Measurements from ENCODE around the gene DDR1. TPM values are rescaled to one million over a fixed set of nuclear protein-coding genes. Genes with fewer than 3 reads are reported as not detected.

The DDR1 gene
- total RNA-seq, 6 experiments from 2014 or later: 3.2 to 9.9 (median 5.0) TPM

- no peak for DNase-seq
- no peak overlapping the region for H3K4me3 ChIP-seq
- no peaks in the 10 kb centered on the region for H3K4me1 ChIP-seq
- no peaks in the 10 kb centered on the region for H3K36me3 ChIP-seq
- no peaks in the 10 kb centered on the region for H3K9me3 ChIP-seq
- no peak for ATAC-seq
- H3K27ac ChIP-seq: no peak overlapping the region
- no peak for TF ChIP-seq POLR2A (IDR thresholded peaks at IDR 0.05)
- TF ChIP-seq, protein P1, sequence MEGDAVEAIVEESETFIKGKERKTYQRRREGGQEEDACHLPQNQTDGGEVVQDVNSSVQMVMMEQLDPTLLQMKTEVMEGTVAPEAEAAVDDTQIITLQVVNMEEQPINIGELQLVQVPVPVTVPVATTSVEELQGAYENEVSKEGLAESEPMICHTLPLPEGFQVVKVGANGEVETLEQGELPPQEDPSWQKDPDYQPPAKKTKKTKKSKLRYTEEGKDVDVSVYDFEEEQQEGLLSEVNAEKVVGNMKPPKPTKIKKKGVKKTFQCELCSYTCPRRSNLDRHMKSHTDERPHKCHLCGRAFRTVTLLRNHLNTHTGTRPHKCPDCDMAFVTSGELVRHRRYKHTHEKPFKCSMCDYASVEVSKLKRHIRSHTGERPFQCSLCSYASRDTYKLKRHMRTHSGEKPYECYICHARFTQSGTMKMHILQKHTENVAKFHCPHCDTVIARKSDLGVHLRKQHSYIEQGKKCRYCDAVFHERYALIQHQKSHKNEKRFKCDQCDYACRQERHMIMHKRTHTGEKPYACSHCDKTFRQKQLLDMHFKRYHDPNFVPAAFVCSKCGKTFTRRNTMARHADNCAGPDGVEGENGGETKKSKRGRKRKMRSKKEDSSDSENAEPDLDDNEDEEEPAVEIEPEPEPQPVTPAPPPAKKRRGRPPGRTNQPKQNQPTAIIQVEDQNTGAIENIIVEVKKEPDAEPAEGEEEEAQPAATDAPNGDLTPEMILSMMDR (IDR thresholded peaks at IDR 0.05): no peak
- 60% methylated on average over 2 of the region's 4 CpGs for WGBS (ENCODE audit: insufficient coverage, low coverage, low lambda C conversion rate, missing lambda C conversion rate)
- H3K27me3 ChIP-seq: no peaks in the 10 kb centered on the region
- intact Hi-C loops (cut with DNase I): loop anchor here in 1 of 2 donors (10.0 kb wide), 1 partner anchor 65 kb away; no protein-coding TSS in a partner anchor
These were observed 5.2 kb downstream of the DDR1 start for GRCh38 chr6:30889496-30889885.

- no peak overlapping the region for H3K4me3 ChIP-seq
- ATAC-seq (no peak), DNase-seq (peak in 1 of 3 donors; percentile 45)
- H3K27me3 ChIP-seq: no peaks in the 10 kb centered on the region
- no peaks in the 10 kb centered on the region for H3K9me3 ChIP-seq
- 85% methylated on average over 10 of the region's 14 CpGs for WGBS (ENCODE audit: insufficient coverage, low coverage, low lambda C conversion rate, missing lambda C conversion rate)
- H3K36me3 ChIP-seq: no peaks in the 10 kb centered on the region
- TF ChIP-seq POLR2A (IDR thresholded peaks at IDR 0.05): no peak
- TF ChIP-seq, protein P1 (IDR thresholded peaks at IDR 0.05): no peak
- H3K4me1 ChIP-seq: no peaks in the 10 kb centered on the region
- intact Hi-C loops (cut with DNase I): loop anchor here in 1 of 2 donors (10.0 kb wide), 1 partner anchor 65 kb away; no protein-coding TSS in a partner anchor
- no peak overlapping the region for H3K27ac ChIP-seq
These were observed 5.8 kb downstream of the DDR1 start for GRCh38 chr6:30889921-30890645.

GRCh38 chr6:30890646-30891449 is 6.5 kb downstream of the DDR1 start:
- Histone ChIP-seq H3K36me3 (no peaks in the 10 kb centered on the region), H3K9me3 (no peaks in the 10 kb centered on the region), H3K4me1 (no peaks in the 10 kb centered on the region), H3K27ac (no peak overlapping the region), H3K27me3 (no peaks in the 10 kb centered on the region), H3K4me3 (no peak overlapping the region)
- ATAC-seq (no peak), DNase-seq (peak in 1 of 3 donors; percentile 37)
- 88% methylated on average over 4 of the region's 12 CpGs for WGBS (ENCODE audit: insufficient coverage, low coverage, low lambda C conversion rate, missing lambda C conversion rate)
- TF ChIP-seq, protein P1 (IDR thresholded peaks at IDR 0.05): no peak
- no peak for TF ChIP-seq POLR2A (IDR thresholded peaks at IDR 0.05)
- intact Hi-C loops (cut with DNase I): no loop called here

- H3K4me3 ChIP-seq: no peak overlapping the region
- no peaks in the 10 kb centered on the region for H3K4me1 ChIP-seq
- no peak overlapping the region for H3K27ac ChIP-seq
- 97% methylated on average over 4 of the region's 4 CpGs for WGBS (ENCODE audit: insufficient coverage, low coverage, low lambda C conversion rate, missing lambda C conversion rate)
- TF ChIP-seq, protein P1 (IDR thresholded peaks at IDR 0.05): no peak
- TF ChIP-seq POLR2A (IDR thresholded peaks at IDR 0.05): no peak
- ATAC-seq (no peak), DNase-seq (peak in 1 of 3 donors; percentile 24)
- H3K36me3 ChIP-seq: no peaks in the 10 kb centered on the region
- no peaks in the 10 kb centered on the region for H3K27me3 ChIP-seq
- no peaks in the 10 kb centered on the region for H3K9me3 ChIP-seq
- intact Hi-C loops (cut with DNase I): no loop called here
These were observed 7.1 kb downstream of the DDR1 start for GRCh38 chr6:30891450-30891723.
